Kidney epithelial cell (primary cell): ENCODE measurements around the gene SCRT2. TPM values are rescaled to one million over a fixed set of nuclear protein-coding genes. Genes with fewer than 3 reads are reported as not detected.
"Not testable (repeated sequence)": the region's sequence is repeated elsewhere in the genome, so short reads cannot be mapped to it uniquely, and the experiment has no call there.

ENCODE experiments used
- DNase-seq: peaks from one replicate; pipeline ENCODE4 v3.0.0-alpha.2; 2010; ENCODE audit warnings: low read depth
- H3K27me3 ChIP-seq: 2 replicates; pipeline ENCODE4 v1.6.0; 2011; ENCODE audit warnings: low read length; ENCODE audit not compliant: control insufficient read depth, insufficient read depth
- H3K36me3 ChIP-seq: 2 replicates; pipeline ENCODE4 v1.5.1; 2011; ENCODE audit warnings: low read length; ENCODE audit not compliant: control insufficient read depth, insufficient read depth
- H3K4me3 ChIP-seq: 2 replicates; pipeline ENCODE4 v1.5.1; 2011; ENCODE audit warnings: low read depth, mild to moderate bottlenecking, control low read depth, low read length
- total RNA-seq: library from RNA; depleted of rRNA; stranded (reverse); fragments of >200 nt; gene quantifications from 2 replicates; pipeline ENCODE4 v1.2.3, GENCODE V29; 2015
- TF ChIP-seq, protein P1 (sequence below): IDR thresholded peaks from 2 replicates; pipeline ENCODE4 v1.5.1; 2011; ENCODE audit warnings: mild to moderate bottlenecking, moderate library complexity, low read length, control low read depth, inconsistent platforms; ENCODE audit not compliant: insufficient read depth, poor library complexity, severe bottlenecking

SCRT2 gene
- total RNA-seq, 1 donor from 2014 or later: not detected

GRCh38 chr20:698276-698675 is 22.7 kb upstream of the SCRT2 start:
- no peak overlapping the region for H3K4me3 ChIP-seq

DNA sequence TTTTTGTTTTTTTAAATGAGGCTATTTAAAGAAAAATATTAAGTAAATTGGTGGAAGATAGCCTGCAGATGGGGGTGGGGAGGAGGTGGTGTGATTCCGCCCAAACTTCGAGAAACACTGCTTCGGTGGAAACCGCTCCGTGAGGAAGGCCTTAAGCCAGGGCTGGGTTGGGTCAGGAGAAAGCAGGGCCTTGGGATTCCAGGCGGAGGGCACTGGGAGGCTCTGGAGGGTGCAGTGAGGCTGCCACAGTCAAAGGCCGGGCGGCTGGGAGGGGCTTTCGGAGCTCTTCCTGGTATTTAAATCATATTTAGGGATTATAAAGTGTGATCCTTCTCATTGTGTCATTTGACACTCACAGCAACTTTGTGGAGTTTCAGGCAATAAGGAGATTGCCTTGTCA is 22.2 kb upstream of the SCRT2 start:
- TF ChIP-seq, protein P1, sequence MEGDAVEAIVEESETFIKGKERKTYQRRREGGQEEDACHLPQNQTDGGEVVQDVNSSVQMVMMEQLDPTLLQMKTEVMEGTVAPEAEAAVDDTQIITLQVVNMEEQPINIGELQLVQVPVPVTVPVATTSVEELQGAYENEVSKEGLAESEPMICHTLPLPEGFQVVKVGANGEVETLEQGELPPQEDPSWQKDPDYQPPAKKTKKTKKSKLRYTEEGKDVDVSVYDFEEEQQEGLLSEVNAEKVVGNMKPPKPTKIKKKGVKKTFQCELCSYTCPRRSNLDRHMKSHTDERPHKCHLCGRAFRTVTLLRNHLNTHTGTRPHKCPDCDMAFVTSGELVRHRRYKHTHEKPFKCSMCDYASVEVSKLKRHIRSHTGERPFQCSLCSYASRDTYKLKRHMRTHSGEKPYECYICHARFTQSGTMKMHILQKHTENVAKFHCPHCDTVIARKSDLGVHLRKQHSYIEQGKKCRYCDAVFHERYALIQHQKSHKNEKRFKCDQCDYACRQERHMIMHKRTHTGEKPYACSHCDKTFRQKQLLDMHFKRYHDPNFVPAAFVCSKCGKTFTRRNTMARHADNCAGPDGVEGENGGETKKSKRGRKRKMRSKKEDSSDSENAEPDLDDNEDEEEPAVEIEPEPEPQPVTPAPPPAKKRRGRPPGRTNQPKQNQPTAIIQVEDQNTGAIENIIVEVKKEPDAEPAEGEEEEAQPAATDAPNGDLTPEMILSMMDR: no peak
- no peak for DNase-seq
- H3K27me3 ChIP-seq: peaks cover 9% of the 10 kb centered on the region

More at GRCh38 chr20:698276-698675, 22.7 kb upstream of the SCRT2 start:
- TF ChIP-seq, protein P1: no peak
- no peaks in the 10 kb centered on the region for H3K36me3 ChIP-seq
- H3K27me3 ChIP-seq: peaks cover 9% of the 10 kb centered on the region
- DNase-seq: no peak

GRCh38 chr20:695165-695866 is 19.7 kb upstream of the SCRT2 start:
- DNase-seq: no peak

More for the DNA sequence above, 22.2 kb upstream of the SCRT2 start:
- Histone ChIP-seq H3K4me3 (no peak overlapping the region), H3K36me3 (no peaks in the 10 kb centered on the region)

GRCh38 chr20:694496-694895 is 18.9 kb upstream of the SCRT2 start:
- TF ChIP-seq, protein P1: no peak
- peaks cover 3% of the 10 kb centered on the region for H3K27me3 ChIP-seq
- no peaks in the 10 kb centered on the region for H3K36me3 ChIP-seq
- DNase-seq: no peak
- no peak overlapping the region for H3K4me3 ChIP-seq

More at GRCh38 chr20:695165-695866, 19.7 kb upstream of the SCRT2 start:
- TF ChIP-seq, protein P1: no peak
- H3K27me3 ChIP-seq: peaks cover 4% of the 10 kb centered on the region
- H3K4me3 ChIP-seq: no peak overlapping the region
- H3K36me3 ChIP-seq: no peaks in the 10 kb centered on the region

DNA sequence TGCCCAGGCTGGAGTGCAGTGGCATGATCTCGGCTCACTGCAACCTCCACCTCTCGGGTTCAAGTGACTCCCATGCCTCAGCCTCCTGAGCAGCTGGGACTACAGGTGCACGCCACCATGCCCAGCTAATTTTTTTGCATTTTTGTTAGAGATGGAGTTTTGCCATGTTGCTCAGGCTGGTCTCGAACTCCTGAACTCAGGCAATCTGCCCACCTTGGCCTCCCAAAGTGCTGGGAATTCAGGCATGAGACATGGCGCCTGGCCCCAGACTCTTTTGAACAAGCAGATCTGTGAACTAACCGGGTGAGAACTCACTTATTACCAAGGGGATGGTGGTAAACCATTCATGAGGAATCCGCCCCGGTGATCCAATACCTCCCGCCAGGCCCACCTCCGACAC is 18.2 kb upstream of the SCRT2 start:
- not testable (repeated sequence) for DNase-seq, H3K4me3 ChIP-seq, H3K27me3 ChIP-seq, H3K36me3 ChIP-seq

GRCh38 chr20:692044-692443 is 16.4 kb upstream of the SCRT2 start:
- H3K27me3 ChIP-seq: peaks cover 17% of the 10 kb centered on the region
- no peaks in the 10 kb centered on the region for H3K36me3 ChIP-seq
- no peak overlapping the region for H3K4me3 ChIP-seq
- no peak for DNase-seq
- TF ChIP-seq, protein P1: no peak
